GM21447 (cell line): ENCODE data around the gene CLEC2B.

Experiments used
- ATAC-seq: cut with Tn5 transposase; IDR thresholded peaks from one replicate; pipeline ENCODE4 v1.9.1; 2021; ENCODE audit not compliant: unreplicated experiment

Gene CLEC2B

GRCh38 chr12:9810671-9811070, 58.5 kb downstream of the CLEC2B start:
- ATAC-seq = no peak

- no peak for ATAC-seq
These were observed 59.3 kb downstream of the CLEC2B start for GRCh38 chr12:9809866-9810265.

GRCh38 chr12:9809338-9809737, 59.8 kb downstream of the CLEC2B start:
- no peak for ATAC-seq

GRCh38 chr12:9808504-9808903, 60.6 kb downstream of the CLEC2B start:
- ATAC-seq = no peak

- no peak for ATAC-seq
These were observed 62.4 kb downstream of the CLEC2B start for GRCh38 chr12:9806714-9807113.

GRCh38 chr12:9805883-9806282, 63.3 kb downstream of the CLEC2B start:
- no peak for ATAC-seq
